Measurements from ENCODE around the gene CENPE.

CENPE gene

DNA sequence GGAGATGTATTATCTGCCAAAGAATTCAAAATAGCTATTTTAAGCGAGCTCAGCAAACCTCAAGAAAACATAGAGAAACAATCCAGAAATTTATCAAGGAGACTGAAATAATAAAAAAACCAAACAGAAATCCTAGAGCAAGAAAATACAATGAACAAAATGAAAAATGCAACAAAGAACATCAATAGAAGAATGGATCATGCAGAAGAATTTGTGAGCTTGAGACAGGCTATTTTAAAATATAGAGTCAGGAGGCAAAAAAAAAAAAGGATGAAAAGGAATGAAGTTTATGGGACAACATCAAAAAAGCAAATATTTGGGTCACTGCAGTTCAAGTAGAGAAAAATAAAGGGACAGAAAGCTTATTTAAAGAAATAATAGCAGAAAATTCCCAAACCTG, 29.1 kb downstream of the CENPE start:
- TF ChIP-seq, protein P1, sequence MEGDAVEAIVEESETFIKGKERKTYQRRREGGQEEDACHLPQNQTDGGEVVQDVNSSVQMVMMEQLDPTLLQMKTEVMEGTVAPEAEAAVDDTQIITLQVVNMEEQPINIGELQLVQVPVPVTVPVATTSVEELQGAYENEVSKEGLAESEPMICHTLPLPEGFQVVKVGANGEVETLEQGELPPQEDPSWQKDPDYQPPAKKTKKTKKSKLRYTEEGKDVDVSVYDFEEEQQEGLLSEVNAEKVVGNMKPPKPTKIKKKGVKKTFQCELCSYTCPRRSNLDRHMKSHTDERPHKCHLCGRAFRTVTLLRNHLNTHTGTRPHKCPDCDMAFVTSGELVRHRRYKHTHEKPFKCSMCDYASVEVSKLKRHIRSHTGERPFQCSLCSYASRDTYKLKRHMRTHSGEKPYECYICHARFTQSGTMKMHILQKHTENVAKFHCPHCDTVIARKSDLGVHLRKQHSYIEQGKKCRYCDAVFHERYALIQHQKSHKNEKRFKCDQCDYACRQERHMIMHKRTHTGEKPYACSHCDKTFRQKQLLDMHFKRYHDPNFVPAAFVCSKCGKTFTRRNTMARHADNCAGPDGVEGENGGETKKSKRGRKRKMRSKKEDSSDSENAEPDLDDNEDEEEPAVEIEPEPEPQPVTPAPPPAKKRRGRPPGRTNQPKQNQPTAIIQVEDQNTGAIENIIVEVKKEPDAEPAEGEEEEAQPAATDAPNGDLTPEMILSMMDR (IDR thresholded peaks at IDR 0.05; ENCODE audit: low read depth, low read length): no peak
- H3K9me3 ChIP-seq (ENCODE audit: severe bottlenecking): peaks cover 8% of the 10 kb centered on the region
- no peak overlapping the region for H3K27ac ChIP-seq
- no peak for DNase-seq
- no peak overlapping the region for H3K4me3 ChIP-seq (ENCODE audit: low read depth, low read length)
- H3K36me3 ChIP-seq: peaks cover 39% of the 10 kb centered on the region
- H3K27me3 ChIP-seq (ENCODE audit: insufficient read depth, low read depth, severe bottlenecking): no peaks in the 10 kb centered on the region

DNA sequence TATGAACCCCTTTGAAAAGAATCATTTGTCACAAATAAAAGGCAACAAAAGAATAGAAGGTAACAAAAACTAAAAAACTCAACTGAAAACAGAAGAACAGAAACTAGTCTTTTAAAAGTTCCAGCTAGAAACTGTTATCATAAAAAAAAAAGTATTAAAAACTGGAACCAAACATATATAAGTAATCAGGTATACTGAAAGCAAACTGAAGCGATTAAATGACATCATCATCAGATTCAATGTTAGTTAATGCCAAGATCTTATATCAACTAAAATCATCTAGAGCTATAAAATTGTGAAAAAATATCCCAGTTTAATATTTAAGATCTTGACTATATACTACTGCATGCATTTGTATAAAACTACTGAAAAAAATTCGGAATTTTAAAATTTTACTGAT, 36.0 kb downstream of the CENPE start:
- no peak overlapping the region for H3K4me3 ChIP-seq (ENCODE audit: low read depth, low read length)
- H3K9me3 ChIP-seq (ENCODE audit: severe bottlenecking): no peaks in the 10 kb centered on the region
- peaks cover 54% of the 10 kb centered on the region for H3K36me3 ChIP-seq
- no peaks in the 10 kb centered on the region for H3K27me3 ChIP-seq (ENCODE audit: insufficient read depth, low read depth, severe bottlenecking)
- no peak overlapping the region for H3K27ac ChIP-seq
- DNase-seq: no peak
- TF ChIP-seq, protein P1 (IDR thresholded peaks at IDR 0.05; ENCODE audit: low read depth, low read length): no peak

DNA sequence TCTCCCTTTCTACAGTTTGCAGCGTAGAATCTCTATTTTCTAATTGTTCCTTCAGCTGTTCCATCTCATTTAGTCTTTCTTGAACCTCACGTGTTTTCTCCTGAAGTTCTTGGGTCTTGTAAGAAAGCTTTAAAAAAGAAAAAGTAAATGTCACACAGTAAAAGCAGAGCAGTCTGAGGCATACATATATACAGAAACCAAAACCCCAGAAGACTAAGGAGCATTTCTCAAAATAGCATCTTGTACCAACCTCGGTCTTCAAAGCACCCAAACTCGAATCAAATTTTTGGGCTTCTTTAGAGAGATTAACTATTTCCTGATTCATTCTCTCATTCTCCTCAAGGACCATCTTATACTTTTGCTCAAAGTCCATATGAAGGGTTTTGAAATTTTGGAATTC, 39.4 kb downstream of the CENPE start:
- no peak overlapping the region for H3K4me3 ChIP-seq (ENCODE audit: low read depth, low read length)
- H3K9me3 ChIP-seq (ENCODE audit: severe bottlenecking): no peaks in the 10 kb centered on the region
- H3K27me3 ChIP-seq (ENCODE audit: insufficient read depth, low read depth, severe bottlenecking): no peaks in the 10 kb centered on the region
- DNase-seq: no peak
- H3K36me3 ChIP-seq: peaks cover 58% of the 10 kb centered on the region
- TF ChIP-seq, protein P1 (IDR thresholded peaks at IDR 0.05; ENCODE audit: low read depth, low read length): no peak
- no peak overlapping the region for H3K27ac ChIP-seq

DNA sequence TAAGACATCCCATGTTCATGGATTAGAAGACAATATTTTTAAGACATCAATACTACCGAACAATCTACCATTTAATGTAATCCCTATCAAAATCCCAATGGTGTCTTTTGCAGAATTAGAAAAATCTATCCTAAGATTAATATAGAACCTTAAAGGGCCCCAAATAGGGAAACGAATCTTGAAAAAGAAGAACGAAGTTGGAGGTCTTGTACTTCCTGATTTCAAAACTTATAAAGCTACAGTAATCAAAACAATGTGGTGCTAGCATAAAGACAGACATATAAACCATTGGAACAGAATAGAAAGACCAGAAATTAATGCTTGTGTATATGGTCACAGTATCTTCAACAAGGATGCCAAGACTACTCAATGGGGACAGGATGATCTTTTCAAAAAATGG, 42.0 kb downstream of the CENPE start:
- Histone ChIP-seq H3K27me3 (ENCODE audit: insufficient read depth, low read depth, severe bottlenecking) (no peaks in the 10 kb centered on the region), H3K27ac (no peak overlapping the region), H3K36me3 (peaks cover 50% of the 10 kb centered on the region), H3K4me3 (ENCODE audit: low read depth, low read length) (no peak overlapping the region), H3K9me3 (ENCODE audit: severe bottlenecking) (no peaks in the 10 kb centered on the region)
- no peak for DNase-seq
- TF ChIP-seq, protein P1 (IDR thresholded peaks at IDR 0.05; ENCODE audit: low read depth, low read length): no peak

DNA sequence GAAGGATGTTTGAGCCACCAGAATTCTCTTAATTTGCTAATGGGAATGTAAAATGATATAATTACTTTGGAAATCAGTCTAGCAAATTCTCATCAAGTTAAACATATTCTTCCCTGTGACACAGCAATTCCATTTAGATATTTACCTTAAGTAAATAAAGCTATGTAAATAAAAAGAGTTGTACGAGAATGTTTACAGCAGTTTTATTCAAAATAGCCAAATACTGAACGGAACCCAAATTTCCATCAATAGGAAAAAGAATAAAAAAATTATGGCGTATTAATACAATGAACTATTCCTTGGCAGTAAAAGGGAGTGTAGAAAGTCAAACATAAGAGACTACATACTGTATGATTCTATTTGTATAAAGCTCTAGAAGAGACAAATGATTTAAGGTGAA, 45.8 kb downstream of the CENPE start:
- Histone ChIP-seq H3K27ac (no peak overlapping the region), H3K4me3 (ENCODE audit: low read depth, low read length) (no peak overlapping the region), H3K36me3 (peaks cover 51% of the 10 kb centered on the region), H3K9me3 (ENCODE audit: severe bottlenecking) (no peaks in the 10 kb centered on the region), H3K27me3 (ENCODE audit: insufficient read depth, low read depth, severe bottlenecking) (no peaks in the 10 kb centered on the region)
- TF ChIP-seq, protein P1 (IDR thresholded peaks at IDR 0.05; ENCODE audit: low read depth, low read length): no peak
- no peak for DNase-seq

DNA sequence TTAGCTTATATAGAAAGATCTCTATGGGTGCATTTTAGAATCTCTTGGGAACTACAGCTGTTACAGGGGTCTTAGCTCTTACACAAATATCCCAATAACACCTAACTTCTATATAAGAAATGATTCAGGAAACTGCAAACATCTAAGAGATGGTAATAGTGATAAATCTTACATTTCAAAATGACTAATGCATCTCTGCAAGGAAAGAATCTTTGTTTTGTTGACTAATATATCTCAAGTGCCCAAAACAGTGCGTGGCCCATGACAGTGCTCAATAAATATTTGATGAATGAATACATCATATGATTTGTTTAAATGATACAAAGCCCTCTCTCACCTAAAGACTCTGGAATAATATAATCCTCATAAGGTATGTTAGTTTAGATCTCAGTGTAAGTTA, 47.5 kb downstream of the CENPE start:
- Histone ChIP-seq H3K27ac (no peak overlapping the region), H3K4me3 (ENCODE audit: low read depth, low read length) (no peak overlapping the region), H3K36me3 (peaks cover 50% of the 10 kb centered on the region), H3K9me3 (ENCODE audit: severe bottlenecking) (no peaks in the 10 kb centered on the region), H3K27me3 (ENCODE audit: insufficient read depth, low read depth, severe bottlenecking) (no peaks in the 10 kb centered on the region)
- no peak for DNase-seq
- TF ChIP-seq, protein P1 (IDR thresholded peaks at IDR 0.05; ENCODE audit: low read depth, low read length): no peak
